ENCODE measurements around the gene RNFT2.

RNFT2 gene

GRCh38 chr12:116874324-116874995 is 136.3 kb downstream of the RNFT2 start:
- H3K4me3 ChIP-seq (ENCODE audit: low read depth, low read length) = no peak overlapping the region

GRCh38 chr12:116876151-116876869 is 138.2 kb downstream of the RNFT2 start:
- no peak overlapping the region for H3K4me3 ChIP-seq (ENCODE audit: low read depth, low read length)

- H3K4me3 ChIP-seq (ENCODE audit: low read depth, low read length) = peak overlapping the region; percentile 54
Observed at GRCh38 chr12:116878567-116879508, 140.7 kb downstream of the RNFT2 start.

- H3K4me3 ChIP-seq (ENCODE audit: low read depth, low read length) = peak overlapping the region; percentile 84
Observed at GRCh38 chr12:116879509-116880212, 141.5 kb downstream of the RNFT2 start.

- H3K4me3 ChIP-seq (ENCODE audit: low read depth, low read length) = peak overlapping the region; percentile 84
Observed at GRCh38 chr12:116880213-116880816, 142.2 kb downstream of the RNFT2 start.

GRCh38 chr12:116880817-116881324 is 142.8 kb downstream of the RNFT2 start:
- H3K4me3 ChIP-seq (ENCODE audit: low read depth, low read length) = peak overlapping the region; percentile 84

- peak within 1 kb of the TSS; percentile 84 for H3K4me3 ChIP-seq (ENCODE audit: low read depth, low read length)
Observed at GRCh38 chr12:116881325-116881876, 143.3 kb downstream of the RNFT2 start, which contains the start of gene HRK. Gene HRK (minus strand): TSS chr12:116881441. CDS start chr12:116881307, 134 bp downstream.

GRCh38 chr12:116881877-116882507 is 143.9 kb downstream of the RNFT2 start:
- H3K4me3 ChIP-seq (ENCODE audit: low read depth, low read length) = peak overlapping the region; percentile 69

GRCh38 chr12:116882742-116883141 is 144.6 kb downstream of the RNFT2 start:
- no peak overlapping the region for H3K4me3 ChIP-seq (ENCODE audit: low read depth, low read length)

- no peak overlapping the region for H3K4me3 ChIP-seq (ENCODE audit: low read depth, low read length)
Observed at GRCh38 chr12:116884871-116885270, 146.8 kb downstream of the RNFT2 start.

- H3K4me3 ChIP-seq (ENCODE audit: low read depth, low read length) = no peak overlapping the region
Observed at GRCh38 chr12:116885491-116885890, 147.4 kb downstream of the RNFT2 start.

- no peak overlapping the region for H3K4me3 ChIP-seq (ENCODE audit: low read depth, low read length)
Observed at GRCh38 chr12:116887244-116887643, 149.1 kb downstream of the RNFT2 start.

GRCh38 chr12:116887897-116888296 is 149.8 kb downstream of the RNFT2 start:
- H3K4me3 ChIP-seq (ENCODE audit: low read depth, low read length) = no peak overlapping the region

- no peak overlapping the region for H3K4me3 ChIP-seq (ENCODE audit: low read depth, low read length)
Observed at GRCh38 chr12:116890330-116890729, 152.2 kb downstream of the RNFT2 start.

- H3K4me3 ChIP-seq (ENCODE audit: low read depth, low read length) = no peak overlapping the region
Observed at GRCh38 chr12:116891019-116891418, 152.9 kb downstream of the RNFT2 start.

- H3K4me3 ChIP-seq (ENCODE audit: low read depth, low read length) = no peak overlapping the region
Observed at GRCh38 chr12:116892349-116893140, 154.4 kb downstream of the RNFT2 start.

GRCh38 chr12:116894913-116895312 is 156.8 kb downstream of the RNFT2 start:
- no peak overlapping the region for H3K4me3 ChIP-seq (ENCODE audit: low read depth, low read length)

- no peak overlapping the region for H3K4me3 ChIP-seq (ENCODE audit: low read depth, low read length)
Observed at GRCh38 chr12:116896411-116896924, 158.4 kb downstream of the RNFT2 start.

All from iPS-11a (cell line).